Measurements from ENCODE around the gene ESYT3. TPM values are rescaled to one million over a fixed set of nuclear protein-coding genes. Genes with fewer than 3 reads are reported as not detected.
"Not testable (repeated sequence)": the region's sequence is repeated elsewhere in the genome, so short reads cannot be mapped to it uniquely, and the experiment has no call there.

The ESYT3 gene
- total and polyA plus RNA-seq, 5 donors = 0.66 to 2.4 (median 1.3) TPM

- no peak overlapping the region for H3K27ac ChIP-seq (ENCODE audit: low read length)
- no peaks in the 10 kb centered on the region for H3K27me3 ChIP-seq (ENCODE audit: control insufficient read depth, insufficient read depth)
- H3K4me1 ChIP-seq (ENCODE audit: control insufficient read depth, insufficient read depth, low read length) = peaks cover 7% of the 10 kb centered on the region
- no peaks in the 10 kb centered on the region for H3K9me3 ChIP-seq (ENCODE audit: control insufficient read depth, low read length)
- intact Hi-C loops (cut with DNase I) = no loop called here
- ATAC-seq = no peak
- H3K4me3 ChIP-seq (ENCODE audit: low read length) = no peak overlapping the region
- no peak for DNase-seq
These were observed 60.2 kb downstream of the ESYT3 start for GRCh38 chr3:138494607-138494929.

GRCh38 chr3:138495638-138496037 lies 61.2 kb downstream of the ESYT3 start:
- DNase-seq; ATAC-seq; H3K27ac ChIP-seq (ENCODE audit: low read length); H3K4me1 ChIP-seq (ENCODE audit: control insufficient read depth, insufficient read depth, low read length); H3K9me3 ChIP-seq (ENCODE audit: control insufficient read depth, low read length); H3K4me3 ChIP-seq (ENCODE audit: low read length); H3K27me3 ChIP-seq (ENCODE audit: control insufficient read depth, insufficient read depth); intact Hi-C loops (cut with DNase I): not testable (repeated sequence)
- 80% methylated on average over 3 of the region's 3 CpGs for WGBS

- Histone ChIP-seq H3K9me3 (ENCODE audit: control insufficient read depth, low read length) (no peaks in the 10 kb centered on the region), H3K27ac (ENCODE audit: low read length) (no peak overlapping the region), H3K4me1 (ENCODE audit: control insufficient read depth, insufficient read depth, low read length) (peaks cover 7% of the 10 kb centered on the region), H3K27me3 (ENCODE audit: control insufficient read depth, insufficient read depth) (no peaks in the 10 kb centered on the region), H3K4me3 (ENCODE audit: low read length) (no peak overlapping the region)
- DNase-seq = no peak
- 94% methylated on average over 2 of the region's 2 CpGs for WGBS
- intact Hi-C loops (cut with DNase I) = no loop called here
- ATAC-seq = no peak
These were observed 62.0 kb downstream of the ESYT3 start for GRCh38 chr3:138496436-138496835.

GRCh38 chr3:138497021-138497420 lies 62.6 kb downstream of the ESYT3 start:
- H3K27me3 ChIP-seq (ENCODE audit: control insufficient read depth, insufficient read depth) = no peaks in the 10 kb centered on the region
- no peak overlapping the region for H3K27ac ChIP-seq (ENCODE audit: low read length)
- intact Hi-C loops (cut with DNase I) = no loop called here
- DNase-seq (no peak), ATAC-seq (no peak)
- H3K9me3 ChIP-seq (ENCODE audit: control insufficient read depth, low read length) = no peaks in the 10 kb centered on the region
- peaks cover 7% of the 10 kb centered on the region for H3K4me1 ChIP-seq (ENCODE audit: control insufficient read depth, insufficient read depth, low read length)
- no peak overlapping the region for H3K4me3 ChIP-seq (ENCODE audit: low read length)

GRCh38 chr3:138497851-138498250 lies 63.4 kb downstream of the ESYT3 start:
- peaks cover 6% of the 10 kb centered on the region for H3K4me1 ChIP-seq (ENCODE audit: control insufficient read depth, insufficient read depth, low read length)
- no peak for ATAC-seq
- DNase-seq = no peak
- H3K27me3 ChIP-seq (ENCODE audit: control insufficient read depth, insufficient read depth) = no peaks in the 10 kb centered on the region
- intact Hi-C loops (cut with DNase I) = no loop called here
- no peak overlapping the region for H3K4me3 ChIP-seq (ENCODE audit: low read length)
- 97% methylated on average over 1 of the region's 1 CpG for WGBS
- H3K9me3 ChIP-seq (ENCODE audit: control insufficient read depth, low read length) = no peaks in the 10 kb centered on the region
- no peak overlapping the region for H3K27ac ChIP-seq (ENCODE audit: low read length)

GRCh38 chr3:138498991-138499390 lies 64.6 kb downstream of the ESYT3 start:
- ATAC-seq (no peak), DNase-seq (no peak)
- H3K27me3 ChIP-seq (ENCODE audit: control insufficient read depth, insufficient read depth) = no peaks in the 10 kb centered on the region
- intact Hi-C loops (cut with DNase I) = no loop called here
- no peaks in the 10 kb centered on the region for H3K9me3 ChIP-seq (ENCODE audit: control insufficient read depth, low read length)
- H3K4me3 ChIP-seq (ENCODE audit: low read length) = no peak overlapping the region
- H3K4me1 ChIP-seq (ENCODE audit: control insufficient read depth, insufficient read depth, low read length) = no peaks in the 10 kb centered on the region
- no peak overlapping the region for H3K27ac ChIP-seq (ENCODE audit: low read length)

GRCh38 chr3:138507524-138507923 lies 73.1 kb downstream of the ESYT3 start:
- WGBS = 83% methylated on average over 3 of the region's 3 CpGs
- Histone ChIP-seq H3K27ac (ENCODE audit: low read length) (no peak overlapping the region), H3K4me3 (ENCODE audit: low read length) (no peak overlapping the region), H3K9me3 (ENCODE audit: control insufficient read depth, low read length) (no peaks in the 10 kb centered on the region), H3K27me3 (ENCODE audit: control insufficient read depth, insufficient read depth) (no peaks in the 10 kb centered on the region), H3K4me1 (ENCODE audit: control insufficient read depth, insufficient read depth, low read length) (no peaks in the 10 kb centered on the region)
- ATAC-seq = no peak
- DNase-seq = no peak
- intact Hi-C loops (cut with DNase I) = no loop called here

- WGBS = over 99% methylated on average over 2 of the region's 2 CpGs
- no peaks in the 10 kb centered on the region for H3K9me3 ChIP-seq (ENCODE audit: control insufficient read depth, low read length)
- no peak overlapping the region for H3K27ac ChIP-seq (ENCODE audit: low read length)
- intact Hi-C loops (cut with DNase I) = no loop called here
- H3K27me3 ChIP-seq (ENCODE audit: control insufficient read depth, insufficient read depth) = no peaks in the 10 kb centered on the region
- H3K4me3 ChIP-seq (ENCODE audit: low read length) = no peak overlapping the region
- H3K4me1 ChIP-seq (ENCODE audit: control insufficient read depth, insufficient read depth, low read length) = no peaks in the 10 kb centered on the region
- ATAC-seq (no peak), DNase-seq (no peak)
These were observed 75.2 kb downstream of the ESYT3 start for GRCh38 chr3:138509586-138509985.

- Histone ChIP-seq H3K9me3 (ENCODE audit: control insufficient read depth, low read length) (no peaks in the 10 kb centered on the region), H3K4me3 (ENCODE audit: low read length) (no peak overlapping the region), H3K4me1 (ENCODE audit: control insufficient read depth, insufficient read depth, low read length) (no peaks in the 10 kb centered on the region), H3K27me3 (ENCODE audit: control insufficient read depth, insufficient read depth) (no peaks in the 10 kb centered on the region), H3K27ac (ENCODE audit: low read length) (no peak overlapping the region)
- no peak for ATAC-seq
- intact Hi-C loops (cut with DNase I) = no loop called here
- DNase-seq = no peak
These were observed 77.5 kb downstream of the ESYT3 start for GRCh38 chr3:138511945-138512344.

- ATAC-seq = no peak
These were observed 78.9 kb downstream of the ESYT3 start for GRCh38 chr3:138513090-138513843.

GRCh38 chr3:138521445-138521844 lies 87.0 kb downstream of the ESYT3 start:
- intact Hi-C loops (cut with DNase I); ATAC-seq; H3K27me3 ChIP-seq (ENCODE audit: control insufficient read depth, insufficient read depth); H3K9me3 ChIP-seq (ENCODE audit: control insufficient read depth, low read length); H3K4me3 ChIP-seq (ENCODE audit: low read length); H3K4me1 ChIP-seq (ENCODE audit: control insufficient read depth, insufficient read depth, low read length); H3K27ac ChIP-seq (ENCODE audit: low read length): not testable (repeated sequence)
- peak in 1 of 3 donors; percentile 53 for DNase-seq
- WGBS = 99% methylated on average over 23 of the region's 23 CpGs

More at GRCh38 chr3:138513090-138513843, 78.9 kb downstream of the ESYT3 start:
- intact Hi-C loops (cut with DNase I) = no loop called here
- no peaks in the 10 kb centered on the region for H3K9me3 ChIP-seq (ENCODE audit: control insufficient read depth, low read length)
- H3K4me3 ChIP-seq (ENCODE audit: low read length) = no peak overlapping the region
- DNase-seq = no peak
- H3K27me3 ChIP-seq (ENCODE audit: control insufficient read depth, insufficient read depth) = no peaks in the 10 kb centered on the region
- no peaks in the 10 kb centered on the region for H3K4me1 ChIP-seq (ENCODE audit: control insufficient read depth, insufficient read depth, low read length)
- H3K27ac ChIP-seq (ENCODE audit: low read length) = no peak overlapping the region
- WGBS = 78% methylated on average over 2 of the region's 2 CpGs
